Stimulated activated naive B cell treated with anti-CD40 and anti-IgM and Interleukin-4, amounts not matched to agents 10 μg/mL and 1 μg/mL and 100 μg/mL, for 72 hours (primary cell): ENCODE data around the gene COQ8A.
A peak's percentile ranks its signal among the peaks of the same experiment; 100 is the strongest.

ENCODE experiments used
- ATAC-seq, 2 donors: fragments of 150-1000 bp; cut with Tn5 transposase; replicated peaks; 2 replicates each; pipeline ENCODE4 v1.10.0; 2021; ENCODE audit warnings: moderate library complexity in 1 of 2
- DNase-seq: peaks from one replicate; pipeline ENCODE4 v3.0.0; 2021
- H3K27ac Mint-ChIP-seq: one replicate; pipeline ENCODE4 v1.8.0; 2022; ENCODE audit warnings: mild to moderate bottlenecking, mixed read lengths
- H3K27me3 Mint-ChIP-seq, 2 donors: one replicate each; pipeline ENCODE4 v1.8.0; 2022; ENCODE audit warnings: mixed read lengths in 2 of 2
- H3K36me3 Mint-ChIP-seq, 2 donors: one replicate each; pipeline ENCODE4 v1.8.0; 2022; ENCODE audit warnings: mixed read lengths in 2 of 2, mild to moderate bottlenecking in 1 of 2
- H3K4me1 Mint-ChIP-seq, 2 donors: one replicate each; pipeline ENCODE4 v1.8.0; 2022; ENCODE audit warnings: mixed read lengths in 2 of 2, mild to moderate bottlenecking in 1 of 2
- H3K4me3 Mint-ChIP-seq, 2 donors: one replicate each; pipeline ENCODE4 v1.8.0; 2022; ENCODE audit warnings: mild to moderate bottlenecking in 2 of 2, mixed read lengths in 2 of 2, moderate library complexity in 1 of 2
- H3K9me3 Mint-ChIP-seq, 2 donors: one replicate each; pipeline ENCODE4 v1.8.0; 2022; ENCODE audit warnings: mixed read lengths in 2 of 2, mild to moderate bottlenecking in 1 of 2

COQ8A gene

GRCh38 chr1:226940029-226940805, at the start of gene COQ8A:
TSS of gene COQ8A (plus strand) at chr1:226940294. CDS start at chr1:226961386, 21,092 bp downstream.
- DNase-seq, result peak; percentile 99
- H3K36me3 Mint-ChIP-seq, result peaks cover 6 to 10% of the 10 kb centered on the region in 2 donors
- peaks cover 49 to 63% of the 10 kb centered on the region in 2 donors for H3K4me1 Mint-ChIP-seq
- H3K27ac Mint-ChIP-seq, result peak within 1 kb of the TSS; percentile 99
- H3K9me3 Mint-ChIP-seq, result peaks cover 4% of the 10 kb centered on the region in 2 donors
- no peaks in the 10 kb centered on the region for H3K27me3 Mint-ChIP-seq
- peak within 1 kb of the TSS; percentile 91 to 94 for H3K4me3 Mint-ChIP-seq
- peak; percentile 94 to 95 for ATAC-seq

- no peak overlapping the region for H3K27ac Mint-ChIP-seq
- peaks cover 55 to 75% of the 10 kb centered on the region in 2 donors for H3K36me3 Mint-ChIP-seq
- no peaks in the 10 kb centered on the region for H3K9me3 Mint-ChIP-seq
- H3K4me3 Mint-ChIP-seq, result no peak overlapping the region
- no peaks in the 10 kb centered on the region for H3K27me3 Mint-ChIP-seq
- peaks cover 13 to 22% of the 10 kb centered on the region in 2 donors for H3K4me1 Mint-ChIP-seq
- ATAC-seq (no peak), DNase-seq (no peak)
These were observed 49.6 kb upstream of the COQ8A start for GRCh38 chr1:226890331-226891108.

GRCh38 chr1:226891346-226891745, 48.7 kb upstream of the COQ8A start:
- H3K27me3 Mint-ChIP-seq, result no peaks in the 10 kb centered on the region
- H3K36me3 Mint-ChIP-seq, result peaks cover 51 to 74% of the 10 kb centered on the region in 2 donors
- H3K4me3 Mint-ChIP-seq, result no peak overlapping the region
- DNase-seq, result no peak
- ATAC-seq, result no peak
- H3K4me1 Mint-ChIP-seq, result peaks cover 6 to 14% of the 10 kb centered on the region in 2 donors
- H3K27ac Mint-ChIP-seq, result no peak overlapping the region
- H3K9me3 Mint-ChIP-seq, result no peaks in the 10 kb centered on the region

- Mint-ChIP-seq H3K36me3 (peaks cover 53 to 74% of the 10 kb centered on the region in 2 donors), H3K4me3 (no peak overlapping the region), H3K9me3 (no peaks in the 10 kb centered on the region), H3K27ac (no peak overlapping the region), H3K4me1 (peaks cover under 1 to 8% of the 10 kb centered on the region in 2 donors), H3K27me3 (no peaks in the 10 kb centered on the region)
- DNase-seq (no peak), ATAC-seq (no peak)
These were observed 48.1 kb upstream of the COQ8A start for GRCh38 chr1:226891846-226892523.

- Mint-ChIP-seq H3K27ac (no peak overlapping the region), H3K4me3 (no peak overlapping the region), H3K4me1 (peaks cover 0 to 2% of the 10 kb centered on the region in 2 donors), H3K9me3 (no peaks in the 10 kb centered on the region), H3K27me3 (no peaks in the 10 kb centered on the region), H3K36me3 (peaks cover 57 to 79% of the 10 kb centered on the region in 2 donors)
- ATAC-seq (no peak), DNase-seq (no peak)
These were observed 47.6 kb upstream of the COQ8A start for GRCh38 chr1:226892524-226892875.

GRCh38 chr1:226893936-226894335, 46.2 kb upstream of the COQ8A start:
- Mint-ChIP-seq H3K27ac (no peak overlapping the region), H3K36me3 (peaks cover 46 to 74% of the 10 kb centered on the region in 2 donors), H3K4me3 (no peak overlapping the region), H3K4me1 (no peaks in the 10 kb centered on the region), H3K9me3 (no peaks in the 10 kb centered on the region), H3K27me3 (no peaks in the 10 kb centered on the region)
- ATAC-seq, result no peak
- no peak for DNase-seq

- Mint-ChIP-seq H3K4me3 (no peak overlapping the region), H3K4me1 (peaks cover 0 to 3% of the 10 kb centered on the region in 2 donors), H3K36me3 (peaks cover 46 to 74% of the 10 kb centered on the region in 2 donors), H3K27ac (no peak overlapping the region), H3K27me3 (no peaks in the 10 kb centered on the region), H3K9me3 (no peaks in the 10 kb centered on the region)
- no peak for DNase-seq
- no peak for ATAC-seq
These were observed 45.3 kb upstream of the COQ8A start for GRCh38 chr1:226894826-226895225.

GRCh38 chr1:226895644-226896043, 44.5 kb upstream of the COQ8A start:
- H3K9me3 Mint-ChIP-seq, result no peaks in the 10 kb centered on the region
- no peak for ATAC-seq
- peaks cover 0 to 3% of the 10 kb centered on the region in 2 donors for H3K4me1 Mint-ChIP-seq
- peaks cover 47 to 75% of the 10 kb centered on the region in 2 donors for H3K36me3 Mint-ChIP-seq
- H3K27ac Mint-ChIP-seq, result no peak overlapping the region
- DNase-seq, result no peak
- H3K4me3 Mint-ChIP-seq, result no peak overlapping the region
- no peaks in the 10 kb centered on the region for H3K27me3 Mint-ChIP-seq

- no peak overlapping the region for H3K4me3 Mint-ChIP-seq
- H3K27me3 Mint-ChIP-seq, result no peaks in the 10 kb centered on the region
- H3K27ac Mint-ChIP-seq, result no peak overlapping the region
- DNase-seq (no peak), ATAC-seq (no peak)
- H3K9me3 Mint-ChIP-seq, result no peaks in the 10 kb centered on the region
- peaks cover 0 to 3% of the 10 kb centered on the region in 2 donors for H3K4me1 Mint-ChIP-seq
- H3K36me3 Mint-ChIP-seq, result peaks cover 36 to 64% of the 10 kb centered on the region in 2 donors
These were observed 41.8 kb upstream of the COQ8A start for GRCh38 chr1:226898246-226898645.

GRCh38 chr1:226901421-226901820, 38.7 kb upstream of the COQ8A start:
- ATAC-seq (no peak), DNase-seq (no peak)
- Mint-ChIP-seq H3K4me3 (no peak overlapping the region), H3K9me3 (no peaks in the 10 kb centered on the region), H3K36me3 (peaks cover 32 to 50% of the 10 kb centered on the region in 2 donors), H3K27me3 (no peaks in the 10 kb centered on the region), H3K27ac (no peak overlapping the region), H3K4me1 (peaks cover 0 to 3% of the 10 kb centered on the region in 2 donors)

- Mint-ChIP-seq H3K27ac (no peak overlapping the region), H3K36me3 (peaks cover 22 to 38% of the 10 kb centered on the region in 2 donors), H3K4me3 (no peak overlapping the region), H3K9me3 (no peaks in the 10 kb centered on the region), H3K4me1 (peaks cover 0 to 3% of the 10 kb centered on the region in 2 donors), H3K27me3 (no peaks in the 10 kb centered on the region)
- DNase-seq (no peak), ATAC-seq (no peak)
These were observed 37.5 kb upstream of the COQ8A start for GRCh38 chr1:226902601-226903000.

- H3K27ac Mint-ChIP-seq, result no peak overlapping the region
- H3K27me3 Mint-ChIP-seq, result no peaks in the 10 kb centered on the region
- no peaks in the 10 kb centered on the region for H3K9me3 Mint-ChIP-seq
- H3K4me1 Mint-ChIP-seq, result peaks cover 0 to 3% of the 10 kb centered on the region in 2 donors
- DNase-seq (no peak), ATAC-seq (no peak)
- no peak overlapping the region for H3K4me3 Mint-ChIP-seq
- peaks cover 22 to 36% of the 10 kb centered on the region in 2 donors for H3K36me3 Mint-ChIP-seq
These were observed 36.0 kb upstream of the COQ8A start for GRCh38 chr1:226903819-226904716.

GRCh38 chr1:226904772-226905171, 35.3 kb upstream of the COQ8A start:
- no peak for ATAC-seq
- H3K4me3 Mint-ChIP-seq, result no peak overlapping the region
- DNase-seq, result no peak
- H3K4me1 Mint-ChIP-seq, result no peaks in the 10 kb centered on the region
- H3K9me3 Mint-ChIP-seq, result no peaks in the 10 kb centered on the region
- peaks cover 15 to 29% of the 10 kb centered on the region in 2 donors for H3K36me3 Mint-ChIP-seq
- H3K27ac Mint-ChIP-seq, result no peak overlapping the region
- no peaks in the 10 kb centered on the region for H3K27me3 Mint-ChIP-seq
